OCI-LY7 (cell line): ENCODE results near the gene NBL1. TPM values are rescaled to one million over a fixed set of nuclear protein-coding genes. Genes with fewer than 3 reads are reported as not detected.

Source experiments
- BruUV-seq: library from RNA; stranded (reverse); fragments of 400-500 nt; replicated peaks from 2 replicates; lab custom pipeline; 2021; lab: Mats Ljungman, UMichigan
- CTCF ChIA-PET: fragments of 300-600 bp; sonication (Branson Sonifier 250); formaldehyde crosslinking; loops from one replicate; lab custom pipeline; 2022; ENCODE audit warnings: antibody characterized with exemption; ENCODE audit not compliant: unreplicated experiment; lab: Charles Lee
- POLR2A ChIA-PET: fragments of 300-600 bp; sonication (Branson Sonifier 250); formaldehyde crosslinking; loops from one replicate; lab custom pipeline; 2022; ENCODE audit warnings: antibody characterized with exemption; lab: Charles Lee
- DNase-seq: peaks from one replicate; pipeline ENCODE4 v3.0.0-alpha.2; 2015; ENCODE audit warnings: low spot score
- H2AFZ ChIP-seq: fragments of 200-600 bp; sonication (generic), shearing (Covaris generic); 2 replicates; pipeline ENCODE4 v1.6.1; 2014; ENCODE audit warnings: mild to moderate bottlenecking, antibody characterized with exemption, low read length, moderate library complexity
- H3K27ac ChIP-seq: fragments of 200-600 bp; sonication (generic); 2 replicates; pipeline ENCODE4 v1.5.1; 2014; ENCODE audit warnings: mixed run types, low read depth, mild to moderate bottlenecking, moderate library complexity, low read length, inconsistent platforms; ENCODE audit not compliant: poor library complexity, severe bottlenecking
- H3K36me3 ChIP-seq: fragments of 200-600 bp; sonication (generic); 2 replicates; pipeline ENCODE4 v1.6.1; 2014; ENCODE audit warnings: mild to moderate bottlenecking, antibody characterized with exemption, low read length, moderate library complexity, mixed read lengths; ENCODE audit not compliant: insufficient read depth
- H3K4me1 ChIP-seq: fragments of 200-600 bp; sonication (generic); 2 replicates; pipeline ENCODE4 v1.5.1; 2014; ENCODE audit warnings: mild to moderate bottlenecking, low read length; ENCODE audit not compliant: insufficient read depth, poor library complexity, severe bottlenecking
- H3K4me2 ChIP-seq: fragments of 200-600 bp; sonication (generic); 2 replicates; pipeline ENCODE4 v1.6.1; 2014; ENCODE audit warnings: mild to moderate bottlenecking, low read length
- H3K4me3 ChIP-seq: fragments of 200-600 bp; sonication (generic); 2 replicates; pipeline ENCODE4 v1.5.1; 2014; ENCODE audit warnings: mild to moderate bottlenecking, low read depth, low read length; ENCODE audit not compliant: poor library complexity, severe bottlenecking
- H3K79me2 ChIP-seq: fragments of 200-600 bp; sonication (generic); 2 replicates; pipeline ENCODE4 v1.6.1; 2016; ENCODE audit warnings: low read depth, mild to moderate bottlenecking, low read length, moderate library complexity, mixed read lengths; ENCODE audit not compliant: insufficient read depth
- H3K9me2 ChIP-seq: fragments of 200-600 bp; sonication (generic); 2 replicates; pipeline ENCODE4 v1.6.1; 2016; ENCODE audit warnings: mild to moderate bottlenecking, low read length, mixed read lengths; ENCODE audit not compliant: insufficient read depth
- H3K9me3 ChIP-seq: fragments of 200-600 bp; sonication (generic); 2 replicates; pipeline ENCODE4 v1.6.1; 2014; ENCODE audit warnings: mild to moderate bottlenecking, mixed run types, low read length, mixed read lengths
- H4K20me1 ChIP-seq: fragments of 200-600 bp; sonication (generic); 2 replicates; pipeline ENCODE4 v1.6.1; 2014; ENCODE audit warnings: mild to moderate bottlenecking, antibody characterized with exemption, low read length, moderate library complexity, mixed read lengths; ENCODE audit not compliant: insufficient read depth
- CTCF ChIP-seq: fragments of 200-600 bp; sonication (generic); conservative IDR thresholded peaks from 2 replicates; pipeline ENCODE4 v1.5.1; 2014; ENCODE audit warnings: mild to moderate bottlenecking, antibody characterized with exemption, low read length, moderate library complexity, mixed read lengths
- EZH2phosphoT487 ChIP-seq: fragments of 200-600 bp; sonication (generic); IDR thresholded peaks from 2 replicates; pipeline ENCODE4 v1.6.1; 2018; ENCODE audit warnings: low read depth, borderline replicate concordance, mild to moderate bottlenecking, mixed run types, antibody characterized with exemption, low read length, moderate library complexity, mixed read lengths
- intact Hi-C: fragments of 100-400 bp; cut with micrococcal nuclease; formaldehyde crosslinking; loops from one replicate; pipeline ENCODE4 v1.10.0; 2022; ENCODE audit not compliant: unreplicated experiment
- total RNA-seq, 2 experiments: library from RNA; depleted of rRNA in 1 of 2; stranded (reverse); fragments of >200 nt in 1 of 2; shearing (Covaris generic) in 1 of 2; gene quantifications; 2 replicates each; pipeline ENCODE4 v1.2.3, GENCODE V29; 2014 to 2022

The NBL1 gene
- total RNA-seq, 2 experiments from 2014 or later: not detected

- Histone ChIP-seq H3K4me2 (no peak overlapping the region), H2AFZ (no peak overlapping the region), H3K27ac (no peak overlapping the region), H3K36me3 (no peaks in the 10 kb centered on the region), H3K9me2 (no peaks in the 10 kb centered on the region), H3K79me2 (no peaks in the 10 kb centered on the region), H3K9me3 (no peaks in the 10 kb centered on the region), H4K20me1 (no peaks in the 10 kb centered on the region), H3K4me3 (no peak overlapping the region), H3K4me1 (no peaks in the 10 kb centered on the region)
- DNase-seq: no peak
- BruUV-seq: no TSS peak
- TF ChIP-seq CTCF (no peak), EZH2phosphoT487 (no peak)
- ChIA-PET CTCF (interaction anchor here (0.6 kb wide), 1 partner anchor 342 kb away, joined by 4 read pairs; no protein-coding TSS in a partner anchor), POLR2A (interaction anchor here (0.7 kb wide), 1 partner anchor 207 kb away, joined by 10 read pairs; no protein-coding TSS in a partner anchor)
- intact Hi-C loops: no loop called here
These were observed 39.2 kb downstream of the NBL1 start for GRCh38 chr1:19683351-19683750.

GRCh38 chr1:19684677-19685076, 40.6 kb downstream of the NBL1 start:
- no TSS peak for BruUV-seq

More at GRCh38 chr1:19684677-19685076, 40.6 kb downstream of the NBL1 start:
- Histone ChIP-seq H3K79me2 (no peaks in the 10 kb centered on the region), H3K4me2 (no peak overlapping the region), H3K27ac (no peak overlapping the region), H3K4me1 (no peaks in the 10 kb centered on the region), H2AFZ (no peak overlapping the region), H3K4me3 (no peak overlapping the region), H4K20me1 (no peaks in the 10 kb centered on the region), H3K9me3 (no peaks in the 10 kb centered on the region), H3K36me3 (no peaks in the 10 kb centered on the region), H3K9me2 (no peaks in the 10 kb centered on the region)
- TF ChIP-seq CTCF (no peak), EZH2phosphoT487 (no peak)
- intact Hi-C loops: no loop called here
- no peak for DNase-seq
- ChIA-PET POLR2A (no interaction called here), CTCF (no interaction called here)
